CD4-positive, alpha-beta T cell treated with Interleukin-2 at 100 ng/mL for 4 hours (primary cell): ENCODE measurements around the gene RSBN1L.

Experiments
- DNase-seq: peaks from one replicate; pipeline ENCODE4 v3.0.0-alpha.2; 2020; ENCODE audit warnings: low spot score

Gene RSBN1L

GRCh38 chr7:77731716-77732115, 35.5 kb downstream of the RSBN1L start:
- DNase-seq = no peak

- no peak for DNase-seq
These were observed 38.6 kb downstream of the RSBN1L start for GRCh38 chr7:77734659-77735421.

DNA sequence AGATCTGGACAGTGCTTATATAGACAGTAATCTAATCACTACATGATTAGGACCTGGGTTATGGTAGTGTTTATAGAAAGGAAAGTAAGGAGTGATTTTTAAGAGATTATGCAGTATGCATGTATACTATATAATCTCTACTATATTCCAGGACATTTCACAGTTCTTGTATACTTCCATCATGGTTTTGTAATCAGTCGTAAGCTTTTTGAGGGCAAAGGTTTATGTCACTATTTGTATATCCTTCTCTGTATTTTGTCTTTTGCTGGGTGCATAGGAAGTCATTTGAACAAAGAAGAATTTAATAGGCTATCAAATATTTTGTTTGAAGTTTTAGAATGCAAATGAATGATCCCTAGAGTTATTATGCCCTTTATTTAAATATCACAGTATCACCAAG, 39.2 kb downstream of the RSBN1L start:
- DNase-seq = no peak

- DNase-seq = no peak
These were observed 40.7 kb downstream of the RSBN1L start for GRCh38 chr7:77736991-77737390.

GRCh38 chr7:77738382-77738781, 42.1 kb downstream of the RSBN1L start:
- no peak for DNase-seq

DNA sequence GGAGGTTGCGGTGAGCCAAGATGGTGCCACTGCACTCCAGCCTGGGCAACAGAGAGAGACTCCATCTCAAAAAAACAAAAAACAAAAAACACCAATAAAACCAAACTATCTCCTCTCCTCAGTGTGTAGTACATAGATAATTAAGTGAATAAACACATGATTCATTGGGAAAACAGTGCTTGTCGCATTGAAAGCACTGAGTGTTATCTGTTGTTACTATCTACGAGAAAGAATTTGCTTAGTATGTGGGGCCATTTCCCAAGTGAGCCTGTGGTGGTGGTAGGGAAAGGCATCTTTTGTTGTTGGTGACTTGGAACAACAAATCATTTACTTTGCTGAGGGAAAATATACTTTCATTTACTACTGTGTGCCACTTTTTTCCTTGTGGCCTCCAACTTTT, 42.6 kb downstream of the RSBN1L start:
- DNase-seq = no peak

- no peak for DNase-seq
These were observed 44.0 kb downstream of the RSBN1L start for GRCh38 chr7:77740257-77740656.

DNA sequence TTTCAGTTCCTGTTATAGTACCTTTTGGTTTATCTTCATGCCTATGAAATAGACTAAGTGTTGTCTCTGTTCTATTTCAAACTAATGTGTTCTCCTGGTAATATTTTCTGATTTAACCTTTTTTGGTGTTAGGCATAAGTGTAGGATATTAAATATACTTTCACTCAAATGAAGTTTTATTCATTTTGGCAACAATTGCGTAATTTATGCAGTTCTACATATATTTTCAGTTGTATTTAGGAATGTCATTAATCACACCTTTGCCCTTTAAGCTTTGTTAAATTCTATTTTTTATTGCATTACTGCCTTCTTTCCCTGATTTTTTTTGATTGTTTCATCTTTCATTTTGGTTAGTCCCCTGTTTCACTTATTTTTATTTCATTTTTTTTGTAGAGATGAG, 47.3 kb downstream of the RSBN1L start:
- no peak for DNase-seq

- DNase-seq = no peak
These were observed 49.5 kb downstream of the RSBN1L start for GRCh38 chr7:77745746-77746145.

DNA sequence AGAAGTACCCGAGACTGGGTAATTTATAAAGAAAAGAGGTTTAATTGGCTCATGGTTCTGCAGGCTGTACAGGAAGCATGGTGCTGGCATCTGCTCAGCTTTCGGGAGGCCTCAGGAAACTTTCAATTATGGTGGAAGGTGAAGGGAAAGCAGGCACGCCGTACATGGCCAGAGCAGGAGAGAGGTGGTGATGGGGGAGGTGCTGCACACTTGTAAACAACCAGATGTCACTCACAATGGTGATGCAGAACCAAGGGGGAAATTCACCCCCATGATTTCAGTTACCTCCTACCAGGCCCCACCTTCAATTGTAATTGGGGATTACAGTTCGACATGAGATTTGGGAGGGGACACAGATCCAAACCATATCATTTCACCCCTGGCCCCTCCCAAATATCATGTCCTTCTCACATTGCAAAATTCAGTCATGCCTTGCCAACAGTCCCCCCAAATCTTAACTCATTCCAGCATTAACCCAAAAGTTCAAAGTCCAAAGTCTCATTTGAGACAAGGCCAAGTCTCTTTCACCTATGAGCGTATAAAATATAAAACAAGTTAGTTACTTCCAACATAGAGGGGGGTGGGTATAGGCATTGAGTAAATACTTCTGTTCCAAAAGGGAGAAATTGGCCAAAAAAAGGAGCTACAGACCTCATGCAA, 50.0 kb downstream of the RSBN1L start:
- DNase-seq = no peak

DNA sequence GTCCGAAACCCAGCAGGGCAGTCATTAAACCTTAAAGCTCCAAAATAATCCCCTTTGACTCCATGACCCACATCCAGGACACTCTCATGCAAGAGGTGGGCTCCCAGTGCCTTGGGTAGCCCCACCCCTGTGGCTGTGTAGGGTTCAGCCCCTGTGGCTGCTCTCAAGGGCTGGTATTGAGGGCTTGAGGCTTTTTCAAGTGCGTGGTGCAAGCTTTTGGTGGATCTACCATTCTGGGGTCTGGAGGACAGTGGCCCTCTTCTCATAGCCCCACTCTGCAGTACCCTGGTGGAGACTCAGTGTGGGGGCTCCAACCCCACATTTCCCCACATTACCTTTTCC, 50.5 kb downstream of the RSBN1L start:
- no peak for DNase-seq

DNA sequence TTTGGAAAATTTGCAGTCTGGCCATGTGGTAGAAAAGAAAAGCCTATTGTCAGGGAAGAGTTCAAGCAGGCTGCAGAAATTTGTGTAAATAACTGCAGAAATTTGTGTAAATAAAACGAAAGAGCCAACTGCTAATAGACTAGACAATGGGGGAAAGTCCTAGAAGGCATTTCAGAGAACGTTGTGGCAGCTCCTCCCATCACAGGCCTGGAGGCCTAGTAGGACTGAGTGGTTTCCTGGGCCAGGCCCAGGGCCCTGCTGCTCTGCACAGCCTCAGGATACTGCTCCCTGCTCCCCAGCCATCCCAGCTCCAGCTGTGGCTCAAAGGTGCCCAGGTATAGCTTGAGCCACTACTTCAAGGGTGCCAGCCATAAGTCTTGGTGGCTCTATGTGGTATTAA, 50.9 kb downstream of the RSBN1L start:
- DNase-seq = no peak

GRCh38 chr7:77747718-77748117, 51.5 kb downstream of the RSBN1L start:
- DNase-seq = no peak

- DNase-seq = no peak
These were observed 55.8 kb downstream of the RSBN1L start for GRCh38 chr7:77752016-77752415.

DNA sequence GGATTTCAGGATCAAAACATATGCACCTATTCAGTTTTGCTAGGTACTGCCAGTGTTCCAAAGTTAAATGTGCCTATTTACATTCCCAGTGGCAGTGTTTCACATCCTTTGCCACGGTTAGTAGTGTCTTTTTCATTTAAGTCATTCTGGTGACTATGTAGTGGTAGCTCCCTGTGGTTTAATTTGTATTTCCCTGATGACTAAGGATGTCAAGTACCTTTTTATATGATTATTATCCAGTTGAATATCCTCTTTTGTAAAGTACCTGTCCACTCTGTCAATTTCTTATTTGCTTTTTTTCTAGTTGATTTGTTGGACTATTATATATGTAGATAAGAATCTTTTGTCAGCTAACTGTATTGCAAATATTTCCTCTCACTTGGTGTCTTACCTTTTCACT, 56.9 kb downstream of the RSBN1L start:
- no peak for DNase-seq

- no peak for DNase-seq
These were observed 61.3 kb downstream of the RSBN1L start for GRCh38 chr7:77757589-77757988.

- DNase-seq = peak; percentile 87
These were observed 63.1 kb downstream of the RSBN1L start for GRCh38 chr7:77759294-77759889.

DNA sequence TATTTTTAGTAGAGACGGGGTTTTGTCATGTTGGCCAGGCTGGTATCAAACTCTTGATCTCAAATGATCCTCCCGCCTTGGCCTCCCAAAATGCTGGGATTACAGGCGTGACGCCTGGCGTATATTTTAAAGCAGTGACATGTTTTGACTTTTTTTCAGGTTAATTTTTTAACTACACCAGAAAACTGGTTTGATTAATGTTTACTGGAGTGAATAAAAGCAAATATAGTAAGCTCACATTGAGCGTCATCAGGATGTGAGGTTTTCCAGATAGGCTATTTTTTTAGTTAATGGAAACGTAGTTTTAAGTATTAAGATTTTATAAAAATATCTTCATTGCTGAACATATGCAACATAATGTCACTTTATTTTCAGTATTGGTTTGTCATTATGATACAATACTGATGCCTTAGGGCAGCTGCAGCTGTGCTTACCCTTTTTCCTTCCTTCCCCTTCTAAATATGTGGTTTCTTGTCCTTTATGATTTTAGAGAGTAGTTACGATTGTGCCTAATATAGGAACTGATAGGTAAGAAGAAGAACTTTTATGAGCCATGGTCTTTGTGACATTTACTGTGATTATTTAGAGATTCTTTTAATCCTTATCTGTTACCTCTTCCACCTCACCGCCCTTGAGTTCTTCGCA, 64.7 kb downstream of the RSBN1L start:
- DNase-seq = no peak

GRCh38 chr7:77765481-77765880, 69.2 kb downstream of the RSBN1L start:
- no peak for DNase-seq

DNA sequence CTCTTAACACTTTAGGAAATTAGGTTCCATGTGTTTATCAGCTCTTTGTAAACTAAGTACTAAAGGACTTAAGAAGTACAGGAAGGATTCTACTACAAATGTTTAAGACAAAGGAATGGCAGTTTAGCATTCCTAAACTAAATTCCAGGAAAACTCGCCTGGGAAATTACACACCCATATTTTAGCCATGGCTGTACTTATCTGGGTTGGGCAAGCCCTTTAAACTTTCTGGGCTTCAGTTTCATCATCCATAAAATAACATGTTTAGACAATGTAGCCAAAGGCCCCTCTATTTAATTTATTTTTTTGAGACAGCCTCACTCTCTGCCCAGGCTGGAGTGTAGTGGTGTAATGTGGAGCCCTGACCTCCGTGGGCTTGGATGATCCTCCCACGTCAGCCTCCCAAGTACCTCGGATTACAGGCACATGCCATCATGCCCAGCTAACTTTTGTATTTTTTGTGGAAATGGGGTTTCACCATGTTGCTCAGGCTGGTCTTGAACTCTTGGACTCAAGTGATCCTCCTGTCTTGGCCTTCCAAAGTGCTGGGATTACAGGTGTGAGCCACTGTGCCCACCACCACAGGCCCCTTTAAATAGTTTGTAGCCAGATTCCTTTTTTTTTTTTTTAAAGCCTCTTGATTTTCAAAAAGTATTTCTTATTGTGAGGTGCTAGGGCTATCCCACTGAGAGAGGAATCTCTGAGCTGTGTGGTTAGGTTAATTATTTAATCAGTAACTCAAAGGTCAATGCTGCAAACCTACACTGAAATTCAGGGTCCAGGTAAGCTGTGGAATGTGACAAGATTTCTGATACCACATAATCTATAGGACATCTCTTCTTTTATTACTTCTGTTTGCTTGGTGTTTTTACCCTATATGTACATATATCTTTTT, 69.9 kb downstream of the RSBN1L start:
- no peak for DNase-seq

GRCh38 chr7:77766801-77767605, 70.7 kb downstream of the RSBN1L start:
- no peak for DNase-seq
